Mesenchymal stem cell (in vitro differentiated cells and primary cell): ENCODE results near the gene LRIG1.

ENCODE experiments used
- DNase-seq: peaks from one replicate; pipeline ENCODE4 v3.0.0-alpha.2; 2013
- H2AFZ ChIP-seq: one replicate; pipeline ENCODE4 v1.6.1; 2013; ENCODE audit warnings: low read depth, mild to moderate bottlenecking, control low read depth, inconsistent platforms, low read length, moderate library complexity
- H2AK5ac ChIP-seq: 2 replicates; pipeline ENCODE4 v1.6.1; 2013; ENCODE audit warnings: low read length, moderate library complexity, mild to moderate bottlenecking, inconsistent platforms; ENCODE audit not compliant: severe bottlenecking
- H2BK120ac ChIP-seq: one replicate; pipeline ENCODE4 v1.6.1; 2013; ENCODE audit warnings: low read depth, mild to moderate bottlenecking, inconsistent platforms, low read length, moderate library complexity
- H2BK12ac ChIP-seq, 2 experiments: one replicate each; pipeline ENCODE4 v1.6.1; 2013; ENCODE audit warnings: inconsistent platforms in 2 of 2, low read length in 2 of 2, mild to moderate bottlenecking in 2 of 2, moderate library complexity in 2 of 2, control low read depth in 1 of 2
- H2BK15ac ChIP-seq: one replicate; pipeline ENCODE4 v1.6.1; 2013; ENCODE audit warnings: mild to moderate bottlenecking, low read depth, inconsistent platforms; ENCODE audit not compliant: poor library complexity, severe bottlenecking
- H2BK5ac ChIP-seq: 2 replicates; pipeline ENCODE4 v1.6.1; 2013; ENCODE audit warnings: low read depth, mild to moderate bottlenecking, low read length, control low read depth, inconsistent platforms; ENCODE audit not compliant: poor library complexity, severe bottlenecking
- H3K14ac ChIP-seq, 2 experiments: one replicate each; pipeline ENCODE4 v1.6.1; 2013; ENCODE audit warnings: inconsistent platforms in 2 of 2, low read length in 2 of 2, control low read depth in 1 of 2, mild to moderate bottlenecking in 1 of 2, moderate library complexity in 1 of 2
- H3K18ac ChIP-seq, 2 experiments: one replicate each; pipeline ENCODE4 v1.6.1; 2013; ENCODE audit warnings: inconsistent platforms in 2 of 2, low read length in 2 of 2, control low read depth in 1 of 2, low read depth in 1 of 2, mild to moderate bottlenecking in 1 of 2
- H3K23ac ChIP-seq, 2 experiments: one replicate each; pipeline ENCODE4 v1.6.1; 2013; ENCODE audit warnings: inconsistent platforms in 2 of 2, low read length in 2 of 2, mild to moderate bottlenecking in 2 of 2, moderate library complexity in 2 of 2, control low read depth in 1 of 2
- H3K27ac ChIP-seq: 2 replicates; pipeline ENCODE4 v1.5.1; 2013; ENCODE audit warnings: mild to moderate bottlenecking, moderate library complexity, low read length, control low read depth, inconsistent platforms; ENCODE audit not compliant: poor library complexity, severe bottlenecking
- H3K27me3 ChIP-seq, 2 experiments: 2 replicates each; pipeline versions ENCODE4 v1.6.1 to v1.7.0; 2013; ENCODE audit warnings: low read length in 2 of 2, mild to moderate bottlenecking in 2 of 2, moderate library complexity in 2 of 2, control low read depth in 1 of 2, inconsistent platforms in 1 of 2; ENCODE audit not compliant: control insufficient read depth in 1 of 2, insufficient read depth in 1 of 2
- H3K36me3 ChIP-seq, 2 experiments: 2 replicates each; pipeline versions ENCODE4 v1.6.1 to v1.7.0; 2013; ENCODE audit warnings: low read length in 2 of 2, control low read depth in 1 of 2, inconsistent platforms in 1 of 2, low read depth in 1 of 2, mild to moderate bottlenecking in 1 of 2; ENCODE audit not compliant: insufficient read depth in 2 of 2, control insufficient read depth in 1 of 2
- H3K4ac ChIP-seq, 2 experiments: one replicate each; pipeline ENCODE4 v1.6.1; 2013; ENCODE audit warnings: inconsistent platforms in 2 of 2, low read length in 2 of 2, mild to moderate bottlenecking in 2 of 2, moderate library complexity in 2 of 2, control low read depth in 1 of 2, low read depth in 1 of 2
- H3K4me1 ChIP-seq: 2 replicates; pipeline ENCODE4 v1.6.1; 2013; ENCODE audit warnings: low read depth, low read length, control low read depth; ENCODE audit not compliant: control insufficient read depth, insufficient read depth
- H3K4me2 ChIP-seq: 2 replicates; pipeline ENCODE4 v1.6.1; 2013; ENCODE audit warnings: low read length, mild to moderate bottlenecking, inconsistent platforms; ENCODE audit not compliant: poor library complexity, severe bottlenecking
- H3K4me3 ChIP-seq, 2 experiments: 2 replicates each; pipeline versions ENCODE4 v1.5.1 to v1.7.0; 2013; ENCODE audit warnings: low read length in 2 of 2, mild to moderate bottlenecking in 2 of 2, control low read depth in 1 of 2, low read depth in 1 of 2; ENCODE audit not compliant: insufficient read depth in 1 of 2
- H3K79me1 ChIP-seq: replicated peaks from 2 replicates; pipeline ENCODE4 v1.6.1; 2013; ENCODE audit warnings: mild to moderate bottlenecking, control low read depth, low read length, inconsistent platforms; ENCODE audit not compliant: poor library complexity, severe bottlenecking
- H3K9ac ChIP-seq: 2 replicates; pipeline ENCODE4 v1.7.0; 2013; ENCODE audit warnings: mild to moderate bottlenecking, low read length, moderate library complexity
- H3K9me3 ChIP-seq: 2 replicates; pipeline ENCODE4 v1.7.0; 2013; ENCODE audit warnings: mild to moderate bottlenecking, low read length; ENCODE audit not compliant: control insufficient read depth
- H4K8ac ChIP-seq: one replicate; pipeline ENCODE4 v1.6.1; 2013; ENCODE audit warnings: inconsistent platforms, mild to moderate bottlenecking, low read length, moderate library complexity
- H4K91ac ChIP-seq: one replicate; pipeline ENCODE4 v1.6.1; 2013; ENCODE audit warnings: mild to moderate bottlenecking, low read length, inconsistent platforms
- WGBS: methylation state at CpG from one replicate; pipeline ENCODE4 v1.1.7; 2013; ENCODE audit warnings: mixed read lengths; 5-methylcytosine and 5-hydroxymethylcytosine counted together

The LRIG1 gene

GRCh38 chr3:66534304-66534845 lies 33.6 kb upstream of the LRIG1 start:
- H3K9me3 ChIP-seq, result no peaks in the 10 kb centered on the region
- no peak overlapping the region for H2BK5ac ChIP-seq
- H3K4me1 ChIP-seq, result no peaks in the 10 kb centered on the region
- no peak overlapping the region for H4K8ac ChIP-seq
- no peaks in the 10 kb centered on the region for H3K27me3 ChIP-seq
- no peak overlapping the region for H3K23ac ChIP-seq
- WGBS, result 100% methylated on average over 2 of the region's 6 CpGs
- H2BK120ac ChIP-seq, result no peak overlapping the region
- no peak overlapping the region for H3K27ac ChIP-seq
- peak overlapping the region in 1 of 2 experiments; percentile 55 for H3K14ac ChIP-seq
- no peaks in the 10 kb centered on the region for H3K36me3 ChIP-seq
- H2AFZ ChIP-seq, result no peak overlapping the region
- no peak overlapping the region for H3K4me2 ChIP-seq
- H2BK15ac ChIP-seq, result no peak overlapping the region
- H3K4ac ChIP-seq, result no peak overlapping the region
- H4K91ac ChIP-seq, result no peak overlapping the region
- no peak overlapping the region for H2BK12ac ChIP-seq
- no peak overlapping the region for H3K9ac ChIP-seq
- no peaks in the 10 kb centered on the region for H3K79me1 ChIP-seq
- no peak overlapping the region for H2AK5ac ChIP-seq
- H3K4me3 ChIP-seq, result no peak overlapping the region
- DNase-seq, result no peak
- H3K18ac ChIP-seq, result no peak overlapping the region

- no peaks in the 10 kb centered on the region for H3K27me3 ChIP-seq
- H3K14ac ChIP-seq, result no peak overlapping the region
- H3K18ac ChIP-seq, result no peak overlapping the region
- no peaks in the 10 kb centered on the region for H3K9me3 ChIP-seq
- H2AK5ac ChIP-seq, result no peak overlapping the region
- no peak overlapping the region for H3K27ac ChIP-seq
- no peak overlapping the region for H3K4me2 ChIP-seq
- no peaks in the 10 kb centered on the region for H3K36me3 ChIP-seq
- no peak overlapping the region for H2BK120ac ChIP-seq
- no peak overlapping the region for H2BK15ac ChIP-seq
- no peak overlapping the region for H3K4me3 ChIP-seq
- H3K9ac ChIP-seq, result no peak overlapping the region
- no peak overlapping the region for H3K4ac ChIP-seq
- DNase-seq, result no peak
- no peak overlapping the region for H4K91ac ChIP-seq
- no peak overlapping the region for H3K23ac ChIP-seq
- no CpG with 5 or more reads among the region's 1 CpG for WGBS
- H2BK5ac ChIP-seq, result no peak overlapping the region
- no peak overlapping the region for H2AFZ ChIP-seq
- no peaks in the 10 kb centered on the region for H3K4me1 ChIP-seq
- no peak overlapping the region for H2BK12ac ChIP-seq
- no peaks in the 10 kb centered on the region for H3K79me1 ChIP-seq
- H4K8ac ChIP-seq, result no peak overlapping the region
Measured at GRCh38 chr3:66532613-66533012, 31.8 kb upstream of the LRIG1 start.

GRCh38 chr3:66532160-66532587 lies 31.4 kb upstream of the LRIG1 start:
- Histone ChIP-seq H2BK12ac (no peak overlapping the region), H2AK5ac (no peak overlapping the region), H3K4me2 (no peak overlapping the region), H2BK120ac (no peak overlapping the region), H3K14ac (no peak overlapping the region), H4K91ac (no peak overlapping the region), H3K4ac (no peak overlapping the region), H3K79me1 (no peaks in the 10 kb centered on the region), H3K4me1 (no peaks in the 10 kb centered on the region), H3K9ac (no peak overlapping the region), H3K23ac (no peak overlapping the region), H3K36me3 (no peaks in the 10 kb centered on the region), H2AFZ (no peak overlapping the region), H3K9me3 (no peaks in the 10 kb centered on the region), H2BK5ac (no peak overlapping the region), H4K8ac (no peak overlapping the region), H2BK15ac (no peak overlapping the region), H3K27me3 (no peaks in the 10 kb centered on the region), H3K27ac (no peak overlapping the region), H3K18ac (no peak overlapping the region), H3K4me3 (no peak overlapping the region)
- no peak for DNase-seq
- 33% methylated on average over 1 of the region's 1 CpG for WGBS

DNA sequence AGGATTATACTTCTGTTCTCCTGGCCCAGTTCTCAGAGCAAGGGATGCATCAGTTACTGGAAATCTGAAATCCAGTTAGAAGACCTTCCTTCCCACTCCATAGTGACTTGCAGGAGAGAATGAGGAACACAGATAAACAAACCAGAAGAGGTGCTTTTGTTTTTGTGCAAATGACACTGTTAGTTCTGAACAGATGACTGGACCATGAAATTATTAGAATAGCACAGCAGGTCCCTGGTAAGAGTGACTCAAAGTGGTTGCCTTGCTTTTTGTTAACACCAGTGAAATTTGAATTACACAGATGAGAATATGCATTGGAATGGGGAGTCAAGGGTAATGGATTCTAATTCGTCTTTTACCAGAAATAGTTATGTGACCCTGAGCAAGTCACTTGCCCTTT lies 30.4 kb upstream of the LRIG1 start:
- DNase-seq, result no peak

More for the DNA sequence above, 30.4 kb upstream of the LRIG1 start:
- Histone ChIP-seq H2AFZ (no peak overlapping the region), H3K79me1 (no peaks in the 10 kb centered on the region), H3K9ac (no peak overlapping the region), H3K18ac (no peak overlapping the region), H4K8ac (no peak overlapping the region), H2BK15ac (no peak overlapping the region), H3K27me3 (no peaks in the 10 kb centered on the region), H3K9me3 (no peaks in the 10 kb centered on the region), H4K91ac (no peak overlapping the region), H3K4me2 (no peak overlapping the region), H2BK5ac (no peak overlapping the region), H3K27ac (no peak overlapping the region), H3K14ac (no peak overlapping the region), H3K4me3 (no peak overlapping the region), H2AK5ac (no peak overlapping the region), H3K36me3 (no peaks in the 10 kb centered on the region), H2BK120ac (no peak overlapping the region), H2BK12ac (no peak overlapping the region), H3K23ac (no peak overlapping the region), H3K4me1 (no peaks in the 10 kb centered on the region), H3K4ac (no peak overlapping the region)
- 60% methylated on average over 1 of the region's 1 CpG for WGBS
